DND-41 (cell line): ENCODE data around the gene HNF1A.

Source experiments
- EZH2 ChIP-seq: IDR thresholded peaks from 3 replicates; pipeline ENCODE4 v1.6.1; 2012; ENCODE audit warnings: borderline replicate concordance, low read depth, mild to moderate bottlenecking, moderate library complexity, low read length, inconsistent platforms; ENCODE audit not compliant: severe bottlenecking
- TF ChIP-seq, protein P1 (sequence below): IDR thresholded peaks from 2 replicates; pipeline ENCODE4 v1.5.1; 2012; ENCODE audit warnings: borderline replicate concordance, low read length, moderate library complexity, mild to moderate bottlenecking; ENCODE audit not compliant: poor library complexity, severe bottlenecking; ENCODE audit errors: extremely low read depth

- TF ChIP-seq, protein P1, sequence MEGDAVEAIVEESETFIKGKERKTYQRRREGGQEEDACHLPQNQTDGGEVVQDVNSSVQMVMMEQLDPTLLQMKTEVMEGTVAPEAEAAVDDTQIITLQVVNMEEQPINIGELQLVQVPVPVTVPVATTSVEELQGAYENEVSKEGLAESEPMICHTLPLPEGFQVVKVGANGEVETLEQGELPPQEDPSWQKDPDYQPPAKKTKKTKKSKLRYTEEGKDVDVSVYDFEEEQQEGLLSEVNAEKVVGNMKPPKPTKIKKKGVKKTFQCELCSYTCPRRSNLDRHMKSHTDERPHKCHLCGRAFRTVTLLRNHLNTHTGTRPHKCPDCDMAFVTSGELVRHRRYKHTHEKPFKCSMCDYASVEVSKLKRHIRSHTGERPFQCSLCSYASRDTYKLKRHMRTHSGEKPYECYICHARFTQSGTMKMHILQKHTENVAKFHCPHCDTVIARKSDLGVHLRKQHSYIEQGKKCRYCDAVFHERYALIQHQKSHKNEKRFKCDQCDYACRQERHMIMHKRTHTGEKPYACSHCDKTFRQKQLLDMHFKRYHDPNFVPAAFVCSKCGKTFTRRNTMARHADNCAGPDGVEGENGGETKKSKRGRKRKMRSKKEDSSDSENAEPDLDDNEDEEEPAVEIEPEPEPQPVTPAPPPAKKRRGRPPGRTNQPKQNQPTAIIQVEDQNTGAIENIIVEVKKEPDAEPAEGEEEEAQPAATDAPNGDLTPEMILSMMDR: no peak
- no peak for TF ChIP-seq EZH2
These were observed 1.7 kb downstream of the HNF1A start for GRCh38 chr12:120979862-120980696.
